Fibroblast of skin of back (primary cell): ENCODE results near the gene ARPC2. TPM values are rescaled to one million over a fixed set of nuclear protein-coding genes. Genes with fewer than 3 reads are reported as not detected.
"Not testable (repeated sequence)": the region's sequence is repeated elsewhere in the genome, so short reads cannot be mapped to it uniquely, and the experiment has no call there.

Source experiments
- DNase-seq: peaks from one replicate; pipeline ENCODE4 v3.0.0-alpha.2; 2013
- polyA plus RNA-seq, 2 experiments: library from polyadenylated mRNA; unstranded; fragments of 120-200 nt; gene quantifications; one replicate each; pipeline ENCODE4 v1.2.1, GENCODE V29; 2013; ENCODE audit not compliant: insufficient read length in 2 of 2

The ARPC2 gene
- 823 TPM for polyA plus RNA-seq (2013, experiment 1 of 2; ENCODE audit: insufficient read length)
- polyA plus RNA-seq (2013, experiment 2 of 2; ENCODE audit: insufficient read length) = 691 TPM

GRCh38 chr2:218216674-218217359 is at the start of gene ARPC2:
TSS of gene ARPC2 (plus strand) at chr2:218217189. CDS start at chr2:218217471, 282 bp downstream.
- DNase-seq = peak; percentile 96

- peak; percentile 13 for DNase-seq
Observed at GRCh38 chr2:218168016-218168415, 49.0 kb upstream of the ARPC2 start.

GRCh38 chr2:218168635-218169462 is 48.1 kb upstream of the ARPC2 start:
- peak; percentile 35 for DNase-seq

GRCh38 chr2:218169757-218170546 is 47.0 kb upstream of the ARPC2 start:
- DNase-seq = peak; percentile 7

- not testable (repeated sequence) for DNase-seq
Observed at GRCh38 chr2:218171744-218172143, 45.2 kb upstream of the ARPC2 start.

GRCh38 chr2:218172845-218173244 is 44.1 kb upstream of the ARPC2 start:
- DNase-seq = no peak

- no peak for DNase-seq
Observed at GRCh38 chr2:218179782-218180181, 37.2 kb upstream of the ARPC2 start.

- DNase-seq = no peak
Observed at GRCh38 chr2:218180467-218181114, 36.4 kb upstream of the ARPC2 start.

GRCh38 chr2:218184331-218184730 is 32.7 kb upstream of the ARPC2 start:
- DNase-seq = no peak

GRCh38 chr2:218186355-218186766 is 30.6 kb upstream of the ARPC2 start:
- peak; percentile 66 for DNase-seq

GRCh38 chr2:218186876-218187275 is 30.1 kb upstream of the ARPC2 start:
- DNase-seq = no peak

- DNase-seq = no peak
Observed at GRCh38 chr2:218187296-218188015, 29.5 kb upstream of the ARPC2 start.

GRCh38 chr2:218188528-218188927 is 28.5 kb upstream of the ARPC2 start:
- DNase-seq = no peak

GRCh38 chr2:218192902-218193430 is 24.0 kb upstream of the ARPC2 start:
- no peak for DNase-seq

- DNase-seq = no peak
Observed at GRCh38 chr2:218193701-218194100, 23.3 kb upstream of the ARPC2 start.

GRCh38 chr2:218194880-218195279 is 22.1 kb upstream of the ARPC2 start:
- no peak for DNase-seq

GRCh38 chr2:218196974-218197373 is 20.0 kb upstream of the ARPC2 start:
- DNase-seq = no peak

GRCh38 chr2:218202266-218202665 is 14.7 kb upstream of the ARPC2 start:
- no peak for DNase-seq

- DNase-seq = no peak
Observed at GRCh38 chr2:218209078-218209477, 7.9 kb upstream of the ARPC2 start.

GRCh38 chr2:218214116-218214515 is 2.9 kb upstream of the ARPC2 start:
- DNase-seq = no peak

GRCh38 chr2:218216336-218216673 is 684 bp upstream of the ARPC2 start:
- DNase-seq = no peak
